NT2/D1 (cell line): ENCODE data around the gene CLSTN2.

Experiments
- SUZ12 ChIP-seq: IDR thresholded peaks from 2 replicates; pipeline ENCODE4 v1.6.1; 2011; ENCODE audit not compliant: insufficient read length, insufficient read depth; ENCODE audit errors: extremely low read depth
- YY1 ChIP-seq: IDR thresholded peaks from 2 replicates; pipeline ENCODE4 v1.6.1; 2011; ENCODE audit not compliant: insufficient read length, insufficient read depth

GRCh38 chr3:140167600-140168281 is 232.8 kb downstream of the CLSTN2 start:
- TF ChIP-seq YY1 (no peak), SUZ12 (no peak)
